ENCODE results near the gene CEMIP. TPM values are rescaled to one million over a fixed set of nuclear protein-coding genes. Genes with fewer than 3 reads are reported as not detected.

The CEMIP gene
- total RNA-seq, 4 donors from 2014 or later: 3.4 to 9.7 (median 4.9) TPM

- H3K4me3 ChIP-seq (ENCODE audit: low read depth, poor library complexity, severe bottlenecking): no peak overlapping the region
- intact Hi-C loops (cut with DNase I; ENCODE audit: low total_unique reads): loop anchor here (10.0 kb wide), 1 partner anchor 145 kb away; no protein-coding TSS in a partner anchor
- 82 to 84% methylated on average over 7 of the region's 7 CpGs for WGBS, 2 donors
- DNase-seq (ENCODE audit: low spot score in 2 of 2): no peak
- TF ChIP-seq CTCF (IDR thresholded peaks at IDR 0.05) (no peak), POLR2A (IDR thresholded peaks at IDR 0.05) (no peak)
Observed at GRCh38 chr15:80769829-80770705, 9.1 kb upstream of the CEMIP start.

DNA sequence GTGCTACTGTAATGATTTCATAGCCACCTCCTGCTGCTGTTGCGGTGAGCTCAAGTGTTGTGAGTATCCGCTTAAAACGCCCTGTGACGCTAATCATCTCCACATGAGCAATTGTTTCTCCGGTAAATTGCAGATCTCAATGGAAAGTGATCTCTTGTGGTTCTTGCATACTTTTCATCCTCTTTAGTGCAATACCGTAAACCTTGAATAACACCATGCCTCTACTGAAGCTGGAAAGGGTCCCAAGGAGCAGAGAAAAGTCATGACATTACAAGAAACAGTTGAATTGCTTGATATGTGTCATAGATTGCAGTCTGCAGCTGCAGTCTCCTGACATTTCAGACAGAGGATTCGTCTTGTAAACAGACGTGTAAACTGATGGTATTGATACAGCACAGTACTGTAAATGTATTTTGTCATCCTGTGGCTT lies 6.0 kb upstream of the CEMIP start:
- no peak for DNase-seq (ENCODE audit: low spot score in 2 of 2)
- no peak overlapping the region for H3K4me3 ChIP-seq (ENCODE audit: low read depth, poor library complexity, severe bottlenecking)
- 57 to 60% methylated on average over 8 of the region's 8 CpGs for WGBS, 2 donors
- intact Hi-C loops (cut with DNase I; ENCODE audit: low total_unique reads): loop anchor here (10.0 kb wide), 1 partner anchor 148 kb away; no protein-coding TSS in a partner anchor
- TF ChIP-seq POLR2A (IDR thresholded peaks at IDR 0.05) (no peak), CTCF (IDR thresholded peaks at IDR 0.05) (no peak)

GRCh38 chr15:80773792-80774352 lies 5.3 kb upstream of the CEMIP start:
- TF ChIP-seq CTCF (IDR thresholded peaks at IDR 0.05): no peak
- no peak for TF ChIP-seq POLR2A (IDR thresholded peaks at IDR 0.05)
- 43 to 77% methylated on average over 5 of the region's 5 CpGs for WGBS, 2 donors
- DNase-seq (ENCODE audit: low spot score in 2 of 2): no peak
- intact Hi-C loops (cut with DNase I; ENCODE audit: low total_unique reads): loop anchor here (10.0 kb wide), 1 partner anchor 149 kb away; no protein-coding TSS in a partner anchor
- no peak overlapping the region for H3K4me3 ChIP-seq (ENCODE audit: low read depth, poor library complexity, severe bottlenecking)

DNA sequence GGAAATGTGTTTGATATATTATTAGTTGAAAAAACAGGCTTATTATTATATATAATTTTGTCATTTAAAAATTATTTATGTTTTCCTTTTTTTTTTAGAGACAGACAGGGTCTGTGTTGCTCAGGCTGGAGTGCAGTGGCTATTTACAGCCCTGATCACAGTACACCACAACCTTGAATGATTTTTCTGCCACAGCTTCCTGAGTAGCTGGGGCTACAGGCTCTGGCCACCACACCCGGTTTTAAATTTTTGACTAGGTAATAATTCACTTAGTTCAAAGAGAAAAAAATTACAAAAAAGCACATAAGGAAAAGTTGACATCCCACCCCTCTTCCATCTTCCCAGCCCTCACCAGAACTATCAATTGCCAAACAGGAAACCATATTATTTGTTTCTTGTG lies 4.7 kb upstream of the CEMIP start:
- intact Hi-C loops (cut with DNase I; ENCODE audit: low total_unique reads): loop anchor here (10.0 kb wide), 1 partner anchor 150 kb away; no protein-coding TSS in a partner anchor
- DNase-seq (ENCODE audit: low spot score in 2 of 2): no peak
- WGBS, 2 donors: 49 to 57% methylated on average over 1 of the region's 1 CpG
- no peak overlapping the region for H3K4me3 ChIP-seq (ENCODE audit: low read depth, poor library complexity, severe bottlenecking)
- no peak for TF ChIP-seq CTCF (IDR thresholded peaks at IDR 0.05)
- no peak for TF ChIP-seq POLR2A (IDR thresholded peaks at IDR 0.05)

DNA sequence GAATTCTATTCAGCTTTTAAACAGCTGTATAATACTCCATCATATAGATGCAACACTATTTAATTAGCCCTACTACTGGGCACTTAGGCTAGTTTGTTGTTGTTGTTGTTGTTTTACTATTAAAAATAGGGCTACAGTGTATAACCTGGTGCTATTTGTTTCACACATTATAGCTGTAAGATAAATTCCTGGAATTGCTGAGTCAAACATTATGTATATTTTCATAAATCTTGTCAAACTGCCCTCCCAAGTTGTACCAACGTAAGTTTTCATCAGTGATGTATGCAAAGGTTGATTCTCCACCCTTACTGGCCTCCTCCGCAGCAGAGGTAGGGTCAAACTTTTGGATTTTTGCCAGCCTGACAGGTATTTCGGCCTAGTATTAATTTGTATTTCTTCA lies 3.8 kb upstream of the CEMIP start:
- no peak overlapping the region for H3K4me3 ChIP-seq (ENCODE audit: low read depth, poor library complexity, severe bottlenecking)
- no peak for DNase-seq (ENCODE audit: low spot score in 2 of 2)
- 89 to 93% methylated on average over 3 of the region's 3 CpGs for WGBS, 2 donors
- TF ChIP-seq CTCF (IDR thresholded peaks at IDR 0.05): no peak
- intact Hi-C loops (cut with DNase I; ENCODE audit: low total_unique reads): loop anchor here (10.0 kb wide), 1 partner anchor 151 kb away; no protein-coding TSS in a partner anchor

Measured in lower leg skin (tissue), 4 donors.